Astrocyte (in vitro differentiated cells and primary cell): ENCODE measurements around the gene TBC1D8. TPM values are rescaled to one million over a fixed set of nuclear protein-coding genes. Genes with fewer than 3 reads are reported as not detected.

Source experiments
- DNase-seq: peaks from one replicate; pipeline ENCODE4 v3.0.0-alpha.2; 2010; ENCODE audit warnings: low read depth
- FAIRE-seq: peaks from 2 replicates; lab custom pipeline; 2011; peaks lifted over from hg19 to GRCh38; lab: Jason Lieb, UNC
- H2AFZ ChIP-seq: 2 replicates; pipeline ENCODE4 v1.6.0; 2012; ENCODE audit warnings: low read depth, low read length, inconsistent platforms
- H3K27ac ChIP-seq: 2 replicates; pipeline ENCODE4 v1.5.1; 2011; ENCODE audit warnings: low read depth, low read length, inconsistent platforms
- H3K27me3 ChIP-seq: 2 replicates; pipeline ENCODE4 v1.6.0; 2011; ENCODE audit warnings: low read length, inconsistent platforms; ENCODE audit not compliant: insufficient read depth
- H3K36me3 ChIP-seq: 2 replicates; pipeline ENCODE4 v1.5.1; 2011; ENCODE audit warnings: low read length, inconsistent platforms; ENCODE audit not compliant: insufficient read depth
- H3K4me1 ChIP-seq: 2 replicates; pipeline ENCODE4 v1.5.1; 2011; ENCODE audit warnings: low read length, inconsistent platforms; ENCODE audit not compliant: insufficient read depth
- H3K4me2 ChIP-seq: 2 replicates; pipeline ENCODE4 v1.6.0; 2012; ENCODE audit warnings: low read length, inconsistent platforms
- H3K4me3 ChIP-seq: 2 replicates; pipeline ENCODE4 v1.5.1; 2011; ENCODE audit warnings: low read depth, mild to moderate bottlenecking, low read length, inconsistent platforms; ENCODE audit not compliant: insufficient read depth
- H3K79me2 ChIP-seq: 2 replicates; pipeline ENCODE4 v1.6.0; 2012; ENCODE audit warnings: mild to moderate bottlenecking, low read length, inconsistent platforms; ENCODE audit not compliant: insufficient read depth
- H3K9ac ChIP-seq: 2 replicates; pipeline ENCODE4 v1.6.0; 2012; ENCODE audit warnings: mild to moderate bottlenecking, low read length, inconsistent platforms
- H3K9me3 ChIP-seq: 2 replicates; pipeline ENCODE4 v1.5.1; 2012; ENCODE audit warnings: low read depth, mild to moderate bottlenecking, low read length, inconsistent platforms; ENCODE audit not compliant: insufficient read depth
- H4K20me1 ChIP-seq: 2 replicates; pipeline ENCODE4 v1.6.0; 2012; ENCODE audit warnings: low read length, inconsistent platforms; ENCODE audit not compliant: insufficient read depth
- H3K27ac Mint-ChIP-seq: one replicate; pipeline ENCODE4 v1.8.0; 2021; ENCODE audit warnings: mild to moderate bottlenecking, mixed read lengths; ENCODE audit not compliant: unreplicated experiment
- H3K27me3 Mint-ChIP-seq: one replicate; pipeline ENCODE4 v1.8.0; 2021; ENCODE audit warnings: low read depth, mixed read lengths; ENCODE audit not compliant: unreplicated experiment
- H3K36me3 Mint-ChIP-seq: one replicate; pipeline ENCODE4 v1.8.0; 2021; ENCODE audit warnings: low read depth, mixed read lengths; ENCODE audit not compliant: unreplicated experiment
- H3K4me1 Mint-ChIP-seq: one replicate; pipeline ENCODE4 v1.8.0; 2021; ENCODE audit warnings: low read depth, mixed read lengths; ENCODE audit not compliant: unreplicated experiment
- H3K4me3 Mint-ChIP-seq: one replicate; pipeline ENCODE4 v1.8.0; 2021; ENCODE audit warnings: mild to moderate bottlenecking, moderate library complexity, mixed read lengths; ENCODE audit not compliant: unreplicated experiment
- H3K9me3 Mint-ChIP-seq: one replicate; pipeline ENCODE4 v1.8.0; 2021; ENCODE audit warnings: mild to moderate bottlenecking, mixed read lengths; ENCODE audit not compliant: unreplicated experiment
- EZH2 ChIP-seq: IDR thresholded peaks from 2 replicates; pipeline ENCODE4 v1.6.1; 2012; ENCODE audit warnings: mild to moderate bottlenecking, low read length, inconsistent platforms; ENCODE audit not compliant: insufficient read depth
- total RNA-seq: library from RNA; stranded (reverse); gene quantifications from 2 replicates; pipeline ENCODE4 v1.2.1, GENCODE V29; 2021
- TF ChIP-seq, protein P1 (sequence below): IDR thresholded peaks from 2 replicates; pipeline ENCODE4 v1.5.1; 2011; ENCODE audit warnings: low read depth, mild to moderate bottlenecking, inconsistent platforms, low read length, moderate library complexity; ENCODE audit not compliant: insufficient read depth

Gene TBC1D8
- total RNA-seq, 1 donor from 2014 or later = 2.4 TPM

DNA sequence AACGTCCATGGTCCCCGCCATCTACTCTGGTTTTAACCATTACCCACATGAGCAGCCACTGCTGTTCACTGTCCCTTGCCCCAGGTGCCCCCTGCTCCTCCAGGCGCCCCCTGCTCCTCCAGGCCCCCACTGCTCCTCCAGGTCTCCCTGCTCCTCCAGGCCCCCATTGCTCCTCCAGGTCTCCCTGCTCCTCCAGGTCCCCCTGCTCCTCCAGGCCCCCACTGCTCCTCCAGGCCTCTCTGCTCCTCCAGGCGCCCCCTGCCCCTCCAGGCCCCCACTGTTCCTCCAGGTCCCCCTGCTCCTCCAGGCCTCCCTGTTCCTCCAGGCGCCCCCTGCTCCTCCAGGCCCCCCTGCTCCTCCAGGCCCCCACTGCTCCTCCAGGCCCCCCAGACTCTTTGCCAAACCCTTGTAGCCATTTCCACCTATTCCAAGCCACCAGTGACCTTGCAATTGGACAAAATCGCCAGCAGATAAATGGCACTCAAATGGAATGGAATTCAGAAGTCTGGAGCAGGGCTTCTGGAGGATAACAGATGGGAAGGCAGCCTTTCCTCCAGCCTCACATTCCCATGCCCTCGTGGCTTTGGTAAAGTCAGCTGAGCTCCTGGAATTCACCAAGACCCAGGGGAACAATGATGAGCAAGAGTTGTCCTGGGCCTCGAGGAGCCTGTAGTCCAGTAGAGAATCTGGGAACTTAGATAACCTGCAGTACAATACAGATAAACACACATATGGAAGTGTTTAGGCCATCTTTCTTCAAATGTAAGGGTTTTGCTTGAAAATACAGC is 162.4 kb downstream of the TBC1D8 start:
- H3K27ac ChIP-seq = no peak overlapping the region
- H3K27me3 Mint-ChIP-seq = no peaks in the 10 kb centered on the region
- no peak for TF ChIP-seq EZH2
- TF ChIP-seq, protein P1, sequence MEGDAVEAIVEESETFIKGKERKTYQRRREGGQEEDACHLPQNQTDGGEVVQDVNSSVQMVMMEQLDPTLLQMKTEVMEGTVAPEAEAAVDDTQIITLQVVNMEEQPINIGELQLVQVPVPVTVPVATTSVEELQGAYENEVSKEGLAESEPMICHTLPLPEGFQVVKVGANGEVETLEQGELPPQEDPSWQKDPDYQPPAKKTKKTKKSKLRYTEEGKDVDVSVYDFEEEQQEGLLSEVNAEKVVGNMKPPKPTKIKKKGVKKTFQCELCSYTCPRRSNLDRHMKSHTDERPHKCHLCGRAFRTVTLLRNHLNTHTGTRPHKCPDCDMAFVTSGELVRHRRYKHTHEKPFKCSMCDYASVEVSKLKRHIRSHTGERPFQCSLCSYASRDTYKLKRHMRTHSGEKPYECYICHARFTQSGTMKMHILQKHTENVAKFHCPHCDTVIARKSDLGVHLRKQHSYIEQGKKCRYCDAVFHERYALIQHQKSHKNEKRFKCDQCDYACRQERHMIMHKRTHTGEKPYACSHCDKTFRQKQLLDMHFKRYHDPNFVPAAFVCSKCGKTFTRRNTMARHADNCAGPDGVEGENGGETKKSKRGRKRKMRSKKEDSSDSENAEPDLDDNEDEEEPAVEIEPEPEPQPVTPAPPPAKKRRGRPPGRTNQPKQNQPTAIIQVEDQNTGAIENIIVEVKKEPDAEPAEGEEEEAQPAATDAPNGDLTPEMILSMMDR = no peak

DNA sequence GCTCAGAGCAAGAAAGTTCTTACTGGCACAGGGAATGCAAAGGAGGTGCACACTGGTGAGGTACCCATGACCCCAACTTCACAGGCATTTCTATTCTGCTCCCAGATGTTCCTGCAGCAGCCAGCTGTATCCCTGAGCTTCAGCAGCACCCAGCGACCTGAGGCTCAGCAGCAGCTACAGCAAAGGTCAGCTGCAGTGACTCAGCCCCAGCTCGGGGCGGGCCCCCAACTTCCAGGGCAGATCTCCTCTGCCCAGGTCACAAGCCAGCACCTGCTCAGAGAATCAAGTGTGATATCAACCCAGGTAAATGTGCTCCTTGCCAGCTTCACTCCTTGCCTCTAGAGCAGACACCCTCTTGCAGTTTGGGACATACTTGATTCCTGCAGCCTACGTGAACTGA is 163.2 kb downstream of the TBC1D8 start:
- Histone ChIP-seq H4K20me1 (peaks cover 4% of the 10 kb centered on the region), H3K79me2 (no peaks in the 10 kb centered on the region), H3K4me3 (no peak overlapping the region), H3K27me3 (no peaks in the 10 kb centered on the region), H3K4me1 (no peaks in the 10 kb centered on the region), H2AFZ (no peak overlapping the region), H3K27ac (no peak overlapping the region), H3K4me2 (no peak overlapping the region), H3K36me3 (no peaks in the 10 kb centered on the region), H3K9me3 (no peaks in the 10 kb centered on the region), H3K9ac (no peak overlapping the region)
- H3K36me3 Mint-ChIP-seq = peaks cover 11% of the 10 kb centered on the region
- no peak overlapping the region for H3K4me3 Mint-ChIP-seq
- FAIRE-seq (no peak), DNase-seq (no peak)
- H3K4me1 Mint-ChIP-seq = peaks cover 9% of the 10 kb centered on the region
- H3K27me3 Mint-ChIP-seq = no peaks in the 10 kb centered on the region
- no peak overlapping the region for H3K27ac Mint-ChIP-seq
- H3K9me3 Mint-ChIP-seq = no peaks in the 10 kb centered on the region
- TF ChIP-seq, protein P1 = no peak
- TF ChIP-seq EZH2 = no peak

More for the DNA sequence above, 162.4 kb downstream of the TBC1D8 start:
- no peak overlapping the region for H3K4me3 Mint-ChIP-seq
- no peak overlapping the region for H3K4me2 ChIP-seq
- DNase-seq (peak; percentile 8), FAIRE-seq (no peak)
- H3K27me3 ChIP-seq = no peaks in the 10 kb centered on the region
- peaks cover 9% of the 10 kb centered on the region for H3K4me1 Mint-ChIP-seq
- no peaks in the 10 kb centered on the region for H3K4me1 ChIP-seq
- H3K4me3 ChIP-seq = no peak overlapping the region
- H3K36me3 ChIP-seq = no peaks in the 10 kb centered on the region
- H3K9ac ChIP-seq = no peak overlapping the region
- H4K20me1 ChIP-seq = peaks cover 4% of the 10 kb centered on the region
- H3K79me2 ChIP-seq = no peaks in the 10 kb centered on the region
- H3K9me3 ChIP-seq = no peaks in the 10 kb centered on the region
- H3K27ac Mint-ChIP-seq = no peak overlapping the region
- H3K36me3 Mint-ChIP-seq = peaks cover 11% of the 10 kb centered on the region
- no peaks in the 10 kb centered on the region for H3K9me3 Mint-ChIP-seq
- no peak overlapping the region for H2AFZ ChIP-seq

DNA sequence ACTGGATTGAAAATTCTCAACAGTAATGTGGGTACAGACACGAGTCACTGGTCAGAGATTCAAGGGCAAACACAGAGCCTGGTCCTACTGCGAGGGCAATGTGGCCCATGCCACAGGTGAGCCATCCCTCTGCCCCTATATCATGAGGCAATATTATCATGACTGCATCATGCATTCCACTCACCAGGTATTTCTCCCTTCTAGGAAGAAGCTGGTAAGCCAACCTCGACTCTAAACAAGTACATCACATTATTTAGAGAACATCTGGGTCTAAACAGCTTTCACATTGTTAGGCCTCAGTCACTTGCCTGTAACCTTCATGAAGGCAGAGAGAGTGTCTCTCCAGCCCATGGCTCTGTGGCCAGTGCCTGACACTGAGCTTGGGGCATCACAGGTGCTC is 163.6 kb downstream of the TBC1D8 start:
- Histone ChIP-seq H4K20me1 (peaks cover 4% of the 10 kb centered on the region), H3K9ac (no peak overlapping the region), H3K36me3 (no peaks in the 10 kb centered on the region), H3K4me2 (no peak overlapping the region), H3K4me3 (no peak overlapping the region), H3K79me2 (no peaks in the 10 kb centered on the region), H3K27me3 (no peaks in the 10 kb centered on the region), H3K4me1 (no peaks in the 10 kb centered on the region), H3K9me3 (no peaks in the 10 kb centered on the region), H2AFZ (no peak overlapping the region), H3K27ac (no peak overlapping the region)
- FAIRE-seq (no peak), DNase-seq (no peak)
- H3K4me3 Mint-ChIP-seq = no peak overlapping the region
- H3K36me3 Mint-ChIP-seq = peaks cover 11% of the 10 kb centered on the region
- no peak for TF ChIP-seq EZH2
- TF ChIP-seq, protein P1 = no peak
- peaks cover 9% of the 10 kb centered on the region for H3K4me1 Mint-ChIP-seq
- H3K27ac Mint-ChIP-seq = no peak overlapping the region
- no peaks in the 10 kb centered on the region for H3K9me3 Mint-ChIP-seq
- H3K27me3 Mint-ChIP-seq = no peaks in the 10 kb centered on the region
